Left ventricle myocardium inferior (tissue), 1 donor: ENCODE data around the gene DOK6. TPM values are rescaled to one million over a fixed set of nuclear protein-coding genes. Genes with fewer than 3 reads are reported as not detected.

Experiments
- DNase-seq: peaks from one replicate; pipeline ENCODE4 v3.0.0-alpha.2; 2020
- H3K27ac ChIP-seq: fragments of 200-600 bp; replicated peaks from 2 replicates; pipeline ENCODE4 v1.8.0; 2021
- H3K27me3 ChIP-seq: fragments of 200-600 bp; 2 replicates; pipeline ENCODE4 v1.8.0; 2021; ENCODE audit warnings: low read depth
- H3K36me3 ChIP-seq: fragments of 200-600 bp; 2 replicates; pipeline ENCODE4 v1.8.0; 2021
- H3K4me1 ChIP-seq: fragments of 200-600 bp; 2 replicates; pipeline ENCODE4 v1.8.0; 2021
- H3K4me3 ChIP-seq: fragments of 200-600 bp; 2 replicates; pipeline ENCODE4 v1.8.0; 2021; ENCODE audit warnings: mild to moderate bottlenecking, moderate library complexity
- H3K9me3 ChIP-seq: fragments of 200-600 bp; replicated peaks from 2 replicates; pipeline ENCODE4 v1.8.0; 2021
- intact Hi-C: fragments of 100-400 bp; cut with micrococcal nuclease; formaldehyde crosslinking; loops from one replicate; pipeline ENCODE4 v1.11.0; 2022
- total RNA-seq: library from RNA; stranded (reverse); fragmentation: NEBNext Ultra II Directional; extraction: Animal tissue kit (Norgen Biotek cat#: 25700); gene quantifications from one replicate; pipeline ENCODE4 v1.2.1, GENCODE V29; 2021
- TF ChIP-seq, protein P1 (sequence below): fragments of 200-600 bp; IDR thresholded peaks from 2 replicates; pipeline ENCODE4 v1.8.0; 2021; ENCODE audit warnings: antibody characterized with exemption, mild to moderate bottlenecking, borderline replicate concordance
- donor health status: DM: no; HTN: yes; CAD: no; lungs with severe emphysema.

The DOK6 gene
- total RNA-seq, 1 donor from 2014 or later = 0.96 TPM

DNA sequence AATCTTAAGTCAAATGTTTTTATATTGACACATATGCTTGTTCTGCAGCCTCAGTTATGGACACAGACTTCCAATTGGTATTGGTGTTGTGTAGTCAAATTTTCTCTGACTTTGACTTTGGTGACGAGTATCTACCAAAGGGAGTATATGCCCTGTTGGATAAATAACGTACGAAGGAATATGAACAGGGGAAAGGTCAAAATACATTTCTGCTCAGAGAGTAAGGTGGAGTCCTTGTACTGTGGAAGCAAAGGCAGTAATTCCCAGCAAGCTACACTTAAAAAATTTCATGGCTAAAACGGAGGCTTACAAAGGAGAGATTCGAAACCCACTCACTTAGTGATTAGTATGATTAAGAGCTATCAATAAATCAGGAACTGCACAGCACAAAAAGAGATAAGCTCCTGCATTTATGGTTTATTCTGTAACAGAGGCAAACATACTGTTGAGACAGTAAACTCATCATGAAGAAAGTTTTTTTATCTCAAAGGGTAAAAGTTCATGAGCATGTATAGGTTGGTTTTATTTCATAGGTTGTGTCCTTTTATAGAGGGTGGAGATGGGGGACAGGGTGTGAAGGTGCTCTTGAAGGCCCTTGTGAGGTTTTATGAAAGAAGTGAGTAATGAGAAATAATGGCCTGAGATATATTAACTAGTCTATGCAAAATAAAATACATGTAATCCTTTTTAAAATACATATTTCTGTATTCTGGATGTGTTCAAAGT is 404.3 kb downstream of the DOK6 start:
- H3K36me3 ChIP-seq = no peaks in the 10 kb centered on the region

DNA sequence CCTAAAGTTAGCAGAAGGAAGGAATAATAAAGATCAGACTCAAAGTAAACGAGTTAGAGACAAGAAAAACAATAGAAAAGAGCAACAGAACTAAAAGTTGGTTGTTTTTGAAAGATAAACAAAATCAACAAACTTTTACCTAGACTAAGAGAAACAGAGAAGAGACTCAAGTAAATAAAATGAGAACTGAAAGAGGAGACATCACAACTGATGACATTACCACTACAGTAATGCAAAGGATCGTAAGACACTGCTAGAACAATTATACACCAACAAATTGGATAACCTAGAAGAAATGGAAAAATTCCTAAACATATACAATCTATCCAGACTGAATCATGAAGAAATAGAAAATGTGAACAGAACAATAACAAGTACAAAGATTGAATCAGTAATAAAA is 407.7 kb downstream of the DOK6 start:
- Histone ChIP-seq H3K27me3 (no peaks in the 10 kb centered on the region), H3K4me3 (no peak overlapping the region), H3K9me3 (peaks cover 8% of the 10 kb centered on the region), H3K36me3 (no peaks in the 10 kb centered on the region), H3K27ac (no peak overlapping the region), H3K4me1 (no peaks in the 10 kb centered on the region)
- DNase-seq = no peak
- intact Hi-C loops = no loop called here
- TF ChIP-seq, protein P1, sequence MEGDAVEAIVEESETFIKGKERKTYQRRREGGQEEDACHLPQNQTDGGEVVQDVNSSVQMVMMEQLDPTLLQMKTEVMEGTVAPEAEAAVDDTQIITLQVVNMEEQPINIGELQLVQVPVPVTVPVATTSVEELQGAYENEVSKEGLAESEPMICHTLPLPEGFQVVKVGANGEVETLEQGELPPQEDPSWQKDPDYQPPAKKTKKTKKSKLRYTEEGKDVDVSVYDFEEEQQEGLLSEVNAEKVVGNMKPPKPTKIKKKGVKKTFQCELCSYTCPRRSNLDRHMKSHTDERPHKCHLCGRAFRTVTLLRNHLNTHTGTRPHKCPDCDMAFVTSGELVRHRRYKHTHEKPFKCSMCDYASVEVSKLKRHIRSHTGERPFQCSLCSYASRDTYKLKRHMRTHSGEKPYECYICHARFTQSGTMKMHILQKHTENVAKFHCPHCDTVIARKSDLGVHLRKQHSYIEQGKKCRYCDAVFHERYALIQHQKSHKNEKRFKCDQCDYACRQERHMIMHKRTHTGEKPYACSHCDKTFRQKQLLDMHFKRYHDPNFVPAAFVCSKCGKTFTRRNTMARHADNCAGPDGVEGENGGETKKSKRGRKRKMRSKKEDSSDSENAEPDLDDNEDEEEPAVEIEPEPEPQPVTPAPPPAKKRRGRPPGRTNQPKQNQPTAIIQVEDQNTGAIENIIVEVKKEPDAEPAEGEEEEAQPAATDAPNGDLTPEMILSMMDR = no peak

More for the DNA sequence above, 404.3 kb downstream of the DOK6 start:
- peaks cover 5% of the 10 kb centered on the region for H3K4me1 ChIP-seq
- no peak overlapping the region for H3K4me3 ChIP-seq
- no peak for DNase-seq
- TF ChIP-seq, protein P1 = no peak
- H3K9me3 ChIP-seq = peaks cover 5% of the 10 kb centered on the region
- H3K27me3 ChIP-seq = no peaks in the 10 kb centered on the region
- H3K27ac ChIP-seq = no peak overlapping the region
- intact Hi-C loops = no loop called here

DNA sequence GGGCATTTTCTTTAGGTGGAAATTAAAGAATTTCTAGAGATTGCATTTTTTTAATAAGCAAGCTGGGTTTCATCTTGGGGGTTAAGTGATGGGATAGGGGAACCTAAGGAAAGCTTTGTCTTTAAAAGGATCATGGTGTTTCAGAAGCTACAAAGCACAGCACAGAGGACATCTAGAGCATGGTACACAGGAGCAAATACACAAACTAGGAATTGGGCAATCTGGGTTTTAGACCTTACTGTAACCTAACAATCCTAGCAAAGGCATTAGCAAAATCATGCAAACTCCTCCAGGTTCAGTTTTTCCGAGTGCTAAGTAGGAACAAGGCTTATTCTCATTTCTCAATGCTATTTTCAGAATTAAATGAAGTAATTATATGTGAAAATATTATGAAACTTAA is 412.9 kb downstream of the DOK6 start:
- Histone ChIP-seq H3K27me3 (no peaks in the 10 kb centered on the region), H3K36me3 (no peaks in the 10 kb centered on the region), H3K9me3 (peaks cover 8% of the 10 kb centered on the region), H3K4me1 (no peaks in the 10 kb centered on the region), H3K27ac (no peak overlapping the region), H3K4me3 (no peak overlapping the region)
- intact Hi-C loops = no loop called here
- no peak for DNase-seq
- TF ChIP-seq, protein P1 = no peak

DNA sequence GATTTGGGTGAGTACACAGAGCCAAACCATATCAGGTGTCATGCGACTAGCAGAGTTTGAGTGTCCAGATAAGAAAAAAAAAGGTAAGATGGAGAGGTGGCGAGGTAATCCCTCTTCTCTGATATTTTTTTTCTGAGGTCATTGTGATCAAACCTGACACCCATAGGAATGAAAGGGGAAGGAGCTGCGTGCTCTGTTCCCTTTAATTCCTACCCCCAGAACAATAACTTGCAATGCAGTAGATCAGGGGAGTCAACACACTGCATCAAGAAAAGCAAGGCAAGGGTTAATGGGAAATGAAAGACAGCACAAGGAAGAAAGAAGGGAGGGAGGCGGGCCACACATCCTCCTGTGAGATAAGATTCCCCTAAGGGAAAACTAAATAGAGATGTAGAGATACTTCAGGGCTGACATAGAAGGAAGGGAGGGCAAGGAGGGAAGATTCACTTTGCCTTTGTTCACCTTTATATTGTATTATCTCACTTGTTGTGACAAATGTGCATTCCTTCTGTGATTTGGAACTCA is 414.2 kb downstream of the DOK6 start:
- Histone ChIP-seq H3K9me3 (peaks cover 7% of the 10 kb centered on the region), H3K36me3 (no peaks in the 10 kb centered on the region), H3K4me1 (no peaks in the 10 kb centered on the region), H3K27ac (no peak overlapping the region), H3K4me3 (no peak overlapping the region), H3K27me3 (no peaks in the 10 kb centered on the region)
- intact Hi-C loops = no loop called here
- TF ChIP-seq, protein P1 = no peak
- no peak for DNase-seq

DNA sequence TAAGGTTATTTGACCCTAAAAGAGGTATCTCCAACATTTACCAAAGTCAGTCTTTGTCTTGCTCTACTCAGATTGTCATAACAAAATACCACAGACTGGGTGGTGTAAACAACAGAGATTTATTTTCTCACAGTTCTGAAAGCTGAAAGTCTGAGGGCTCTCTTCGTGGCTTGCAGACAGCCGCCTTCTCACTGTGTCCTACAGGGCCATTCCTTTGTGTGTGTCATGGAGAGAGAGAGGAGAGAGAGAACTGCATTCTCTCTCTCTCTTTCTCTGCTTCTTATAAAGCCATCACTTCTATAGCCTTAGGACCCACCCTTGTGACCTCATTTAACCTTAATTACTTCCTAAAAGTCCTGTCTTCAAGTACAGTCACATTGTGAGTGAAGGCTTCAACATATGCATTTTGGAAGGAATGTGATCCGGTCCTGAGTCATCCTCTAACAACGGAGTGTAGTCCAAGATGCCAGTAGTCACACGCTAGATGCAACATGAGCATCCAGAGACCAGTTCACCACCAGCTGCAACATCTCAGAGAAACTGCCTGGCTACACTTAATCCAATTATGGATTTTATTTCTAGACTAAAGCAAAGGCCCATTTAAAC is 416.8 kb downstream of the DOK6 start:
- DNase-seq = no peak
- Histone ChIP-seq H3K4me3 (no peak overlapping the region), H3K4me1 (no peaks in the 10 kb centered on the region), H3K27ac (no peak overlapping the region), H3K36me3 (no peaks in the 10 kb centered on the region), H3K27me3 (no peaks in the 10 kb centered on the region), H3K9me3 (peaks cover 26% of the 10 kb centered on the region)
- intact Hi-C loops = no loop called here
- TF ChIP-seq, protein P1 = no peak
